ENCODE measurements around the gene TET2.

The TET2 gene

DNA sequence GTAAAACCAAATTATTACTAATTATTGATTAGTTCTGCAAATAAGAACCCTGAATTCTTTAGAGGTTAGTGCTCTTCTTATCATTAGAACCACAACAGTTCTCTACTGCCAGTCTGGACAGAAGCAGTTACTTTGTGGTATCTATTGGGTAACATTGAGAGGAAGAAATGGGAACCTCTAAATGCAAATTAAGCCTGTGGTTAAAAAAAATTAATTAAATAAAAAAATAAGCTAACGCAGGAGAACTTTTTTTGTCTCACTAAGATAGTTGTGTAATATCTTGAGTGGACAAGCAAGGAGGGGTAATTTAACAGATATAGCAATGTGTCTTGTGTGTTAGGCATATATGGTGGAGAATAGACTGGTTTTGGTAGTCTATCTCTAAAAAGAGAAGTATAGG lies 32.9 kb upstream of the TET2 start:
- DNase-seq (ENCODE audit: low read depth) = no peak
- H3K4me3 ChIP-seq (ENCODE audit: control insufficient read depth, low read depth, low read length) = no peak overlapping the region
- TF ChIP-seq, protein P1, sequence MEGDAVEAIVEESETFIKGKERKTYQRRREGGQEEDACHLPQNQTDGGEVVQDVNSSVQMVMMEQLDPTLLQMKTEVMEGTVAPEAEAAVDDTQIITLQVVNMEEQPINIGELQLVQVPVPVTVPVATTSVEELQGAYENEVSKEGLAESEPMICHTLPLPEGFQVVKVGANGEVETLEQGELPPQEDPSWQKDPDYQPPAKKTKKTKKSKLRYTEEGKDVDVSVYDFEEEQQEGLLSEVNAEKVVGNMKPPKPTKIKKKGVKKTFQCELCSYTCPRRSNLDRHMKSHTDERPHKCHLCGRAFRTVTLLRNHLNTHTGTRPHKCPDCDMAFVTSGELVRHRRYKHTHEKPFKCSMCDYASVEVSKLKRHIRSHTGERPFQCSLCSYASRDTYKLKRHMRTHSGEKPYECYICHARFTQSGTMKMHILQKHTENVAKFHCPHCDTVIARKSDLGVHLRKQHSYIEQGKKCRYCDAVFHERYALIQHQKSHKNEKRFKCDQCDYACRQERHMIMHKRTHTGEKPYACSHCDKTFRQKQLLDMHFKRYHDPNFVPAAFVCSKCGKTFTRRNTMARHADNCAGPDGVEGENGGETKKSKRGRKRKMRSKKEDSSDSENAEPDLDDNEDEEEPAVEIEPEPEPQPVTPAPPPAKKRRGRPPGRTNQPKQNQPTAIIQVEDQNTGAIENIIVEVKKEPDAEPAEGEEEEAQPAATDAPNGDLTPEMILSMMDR (IDR thresholded peaks at IDR 0.05; ENCODE audit: control insufficient read depth, insufficient read depth, low read depth, low read length, missing control alignments) = no peak

DNA sequence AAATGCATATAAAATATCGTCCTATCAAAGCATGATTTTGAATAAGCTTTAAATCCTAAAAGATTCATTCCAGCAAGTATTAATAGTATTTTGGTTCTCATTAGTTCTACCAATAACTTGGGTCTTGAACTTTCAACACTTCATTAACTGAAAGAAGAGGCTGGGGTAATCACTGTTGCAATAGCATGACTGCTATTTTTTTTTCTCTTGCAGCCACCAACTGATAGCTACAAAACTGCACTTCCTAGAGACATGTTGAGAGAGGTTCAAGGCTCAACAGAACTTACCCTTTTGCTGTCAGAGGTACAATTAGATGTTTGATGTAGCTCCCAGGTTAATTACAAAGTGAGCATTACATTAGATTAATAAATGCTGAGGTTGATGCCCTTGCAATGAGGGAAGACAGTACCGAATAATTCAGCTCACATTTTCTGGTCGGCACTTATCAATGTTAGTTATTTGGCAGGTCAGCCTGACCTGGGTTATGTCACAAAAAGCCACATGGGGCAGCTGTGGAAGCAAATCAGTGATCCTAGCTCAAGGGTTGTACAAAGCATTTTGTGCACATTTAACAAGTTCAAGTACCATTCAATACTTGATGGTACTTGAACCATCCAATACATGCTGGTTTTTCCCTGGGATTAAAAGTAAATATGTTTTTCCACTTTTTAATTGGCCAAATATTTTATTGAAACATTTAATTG lies 29.9 kb upstream of the TET2 start:
- DNase-seq (ENCODE audit: low read depth) = no peak
- TF ChIP-seq, protein P1 (IDR thresholded peaks at IDR 0.05; ENCODE audit: control insufficient read depth, insufficient read depth, low read depth, low read length, missing control alignments) = no peak
- H3K4me3 ChIP-seq (ENCODE audit: control insufficient read depth, low read depth, low read length) = no peak overlapping the region

DNA sequence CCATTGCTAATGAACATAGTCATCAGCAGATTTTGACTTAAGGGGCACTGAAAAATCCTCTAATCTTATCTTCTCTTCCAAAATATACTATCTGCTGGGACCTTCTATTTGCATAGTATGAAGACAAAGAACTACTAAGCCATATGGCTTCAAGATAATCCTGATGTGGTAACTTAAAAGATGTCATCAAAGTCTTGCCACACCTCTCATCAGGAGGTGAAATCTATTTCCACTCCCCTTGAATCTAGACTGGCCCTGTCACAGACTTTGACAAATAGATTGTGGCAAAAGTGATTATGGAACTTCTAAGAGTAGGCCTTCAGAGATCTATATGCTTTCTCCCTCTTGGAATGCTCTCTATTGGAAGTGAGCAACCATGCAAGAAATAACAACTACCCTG lies 27.3 kb upstream of the TET2 start:
- no peak overlapping the region for H3K4me3 ChIP-seq (ENCODE audit: control insufficient read depth, low read depth, low read length)
- TF ChIP-seq, protein P1 (IDR thresholded peaks at IDR 0.05; ENCODE audit: control insufficient read depth, insufficient read depth, low read depth, low read length, missing control alignments) = no peak

DNA sequence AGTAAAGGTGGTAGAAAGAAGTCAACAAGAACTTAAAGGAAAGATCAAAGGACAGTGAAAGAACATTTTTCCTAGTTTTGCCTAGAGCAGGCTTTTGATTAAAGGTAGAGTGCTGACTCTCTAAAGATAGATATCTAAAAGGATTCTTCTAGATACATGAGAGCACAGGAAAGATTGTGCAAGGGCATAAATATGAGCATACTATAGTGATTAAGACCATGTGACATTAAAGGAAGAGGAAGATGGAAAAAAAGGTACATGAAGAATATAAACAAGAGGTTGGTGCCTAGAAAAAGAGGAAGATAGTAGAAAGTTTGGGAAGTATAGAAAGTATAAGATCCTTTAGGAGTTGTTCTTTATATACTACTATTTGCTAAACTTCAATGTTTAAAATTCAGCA lies 26.1 kb upstream of the TET2 start:
- TF ChIP-seq, protein P1 (IDR thresholded peaks at IDR 0.05; ENCODE audit: control insufficient read depth, insufficient read depth, low read depth, low read length, missing control alignments) = no peak
- no peak overlapping the region for H3K4me3 ChIP-seq (ENCODE audit: control insufficient read depth, low read depth, low read length)
- DNase-seq (ENCODE audit: low read depth) = no peak

More for the DNA sequence above, 27.3 kb upstream of the TET2 start:
- no peak for DNase-seq (ENCODE audit: low read depth)

DNA sequence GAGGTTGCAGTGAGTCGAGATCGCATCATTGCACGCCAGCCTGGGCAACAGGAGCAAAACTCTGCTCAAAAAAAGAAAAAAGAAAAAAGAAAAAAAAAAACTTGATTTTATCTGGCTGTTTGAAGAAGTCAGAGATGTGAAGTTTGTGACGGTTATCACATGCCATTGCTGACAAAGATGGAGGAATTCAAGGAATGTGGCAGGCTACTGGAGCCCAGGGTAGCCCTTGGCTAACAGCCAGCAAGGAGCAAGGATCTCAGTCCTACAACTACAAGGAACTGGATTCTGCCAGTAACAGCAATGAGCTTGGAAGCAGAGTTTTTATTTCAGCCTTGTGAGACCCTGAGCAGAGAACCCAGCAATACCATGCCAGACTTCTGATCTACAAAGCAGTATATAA lies 24.3 kb upstream of the TET2 start:
- TF ChIP-seq, protein P1 (IDR thresholded peaks at IDR 0.05; ENCODE audit: control insufficient read depth, insufficient read depth, low read depth, low read length, missing control alignments) = no peak

DNA sequence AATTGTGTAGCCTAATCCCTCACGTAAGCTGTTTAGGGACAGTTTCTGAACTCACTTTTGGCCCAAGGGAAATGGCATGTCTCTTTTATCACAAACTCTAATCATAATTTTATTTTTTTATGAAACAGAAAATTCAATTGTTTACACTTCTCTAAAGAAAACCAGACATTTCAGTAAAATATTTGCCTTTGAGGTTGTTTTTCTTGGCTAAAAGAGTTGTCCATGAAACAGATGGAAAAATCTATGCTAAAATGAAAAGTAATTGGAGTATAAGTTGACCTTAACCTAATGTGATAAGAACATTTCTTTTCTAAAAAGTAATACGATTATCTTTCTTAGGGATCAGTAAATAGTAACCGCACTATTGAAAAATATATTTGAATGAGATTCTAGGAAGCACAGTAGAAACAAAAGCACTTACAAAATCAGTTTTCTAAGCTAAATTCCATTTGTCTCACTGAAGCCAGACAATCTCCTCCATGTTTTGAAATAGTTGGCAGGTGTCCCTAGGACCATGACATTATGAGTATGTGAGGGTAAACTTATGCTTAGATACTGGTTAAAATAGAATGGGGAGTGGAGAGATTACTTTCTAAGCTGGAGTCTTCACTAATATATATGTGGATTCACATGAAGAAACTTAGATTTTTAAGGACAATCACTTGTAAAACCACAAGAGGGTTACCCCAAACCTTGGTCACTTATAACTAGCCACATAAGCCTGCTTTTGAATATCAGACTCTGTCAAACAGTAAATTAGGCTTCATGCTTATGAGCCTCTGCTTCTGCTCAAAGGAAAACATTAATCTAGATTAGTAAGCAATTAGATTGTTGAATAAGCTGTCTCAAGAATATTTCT lies 20.1 kb upstream of the TET2 start:
- DNase-seq (ENCODE audit: low read depth) = no peak
- TF ChIP-seq, protein P1 (IDR thresholded peaks at IDR 0.05; ENCODE audit: control insufficient read depth, insufficient read depth, low read depth, low read length, missing control alignments) = no peak
- H3K4me3 ChIP-seq (ENCODE audit: control insufficient read depth, low read depth, low read length) = no peak overlapping the region

More for the DNA sequence above, 24.3 kb upstream of the TET2 start:
- no peak for DNase-seq (ENCODE audit: low read depth)
- H3K4me3 ChIP-seq (ENCODE audit: control insufficient read depth, low read depth, low read length) = no peak overlapping the region

All from AG09309 (cell line).